Measurements from ENCODE around the gene SLC25A11. TPM values are rescaled to one million over a fixed set of nuclear protein-coding genes. Genes with fewer than 3 reads are reported as not detected.
A peak's percentile ranks its signal among the peaks of the same experiment; 100 is the strongest.
"Not testable (repeated sequence)": the region's sequence is repeated elsewhere in the genome, so short reads cannot be mapped to it uniquely, and the experiment has no call there.

SLC25A11 gene
- total RNA-seq, 1 donor: 17.1 TPM

DNA sequence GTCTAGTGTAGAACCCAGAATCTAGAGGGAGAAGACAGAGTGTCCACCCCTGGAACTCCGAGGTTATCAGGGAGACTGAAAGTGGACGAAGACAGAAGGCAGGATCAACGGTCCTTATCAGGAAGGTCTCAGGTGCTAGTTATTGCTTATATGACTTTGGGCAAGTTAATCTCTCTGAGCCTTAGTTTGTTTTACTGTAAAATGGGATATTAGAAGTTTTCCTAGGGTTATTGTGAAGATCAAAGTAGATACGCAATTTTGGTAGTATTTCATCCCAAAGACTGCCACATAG lies 1.4 kb upstream of the SLC25A11 start:
- peak overlapping the region; percentile 98 for H3K4me3 ChIP-seq (ENCODE audit: low read length)
- H3K9me3 ChIP-seq (ENCODE audit: low read depth, low read length): no peaks in the 10 kb centered on the region
- peaks cover 71% of the 10 kb centered on the region for H3K4me1 ChIP-seq (ENCODE audit: insufficient read depth, low read length)
- no peaks in the 10 kb centered on the region for H3K27me3 ChIP-seq (ENCODE audit: insufficient read depth, low read length)

GRCh38 chr17:4940555-4941318 lies 891 bp upstream of the SLC25A11 start:
- peaks cover 66% of the 10 kb centered on the region for H3K4me1 ChIP-seq (ENCODE audit: insufficient read depth, low read length)
- H3K9me3 ChIP-seq (ENCODE audit: low read depth, low read length): no peaks in the 10 kb centered on the region
- H3K27me3 ChIP-seq (ENCODE audit: insufficient read depth, low read length): no peaks in the 10 kb centered on the region
- peak overlapping the region; percentile 98 for H3K4me3 ChIP-seq (ENCODE audit: low read length)

- H3K4me1 ChIP-seq (ENCODE audit: insufficient read depth, low read length): peaks cover 57% of the 10 kb centered on the region
- no peaks in the 10 kb centered on the region for H3K27me3 ChIP-seq (ENCODE audit: insufficient read depth, low read length)
- H3K4me3 ChIP-seq (ENCODE audit: low read length): peak overlapping the region; percentile 98
- no peaks in the 10 kb centered on the region for H3K9me3 ChIP-seq (ENCODE audit: low read depth, low read length)
Observed at GRCh38 chr17:4939546-4939795, 375 bp downstream of the SLC25A11 start.

GRCh38 chr17:4938688-4939545 lies 929 bp downstream of the SLC25A11 start:
- Histone ChIP-seq H3K4me3 (ENCODE audit: low read length) (peak overlapping the region; percentile 98), H3K9me3 (ENCODE audit: low read depth, low read length) (no peaks in the 10 kb centered on the region), H3K27me3 (ENCODE audit: insufficient read depth, low read length) (no peaks in the 10 kb centered on the region), H3K4me1 (ENCODE audit: insufficient read depth, low read length) (peaks cover 57% of the 10 kb centered on the region)

DNA sequence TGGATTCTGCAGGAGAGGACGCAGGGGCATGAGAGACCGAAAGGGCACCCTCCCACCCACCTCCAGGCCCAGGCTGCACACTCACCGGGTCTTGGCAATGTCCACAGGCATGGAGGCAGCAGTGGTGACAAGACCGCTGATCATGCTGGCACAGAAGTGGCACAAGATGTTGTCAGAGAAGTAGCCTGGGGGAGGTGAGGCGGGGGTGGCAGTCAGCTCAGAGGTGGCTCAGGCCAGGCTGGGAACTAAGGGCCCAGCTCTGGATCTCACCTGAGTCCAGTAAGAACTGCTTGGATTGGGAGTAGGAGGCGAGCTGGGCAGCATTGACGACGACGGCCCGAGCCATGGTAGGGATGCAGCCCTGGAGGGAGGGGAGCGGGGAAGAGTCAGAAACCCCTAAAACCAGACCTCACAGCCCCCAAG lies 1.8 kb downstream of the SLC25A11 start:
- Histone ChIP-seq H3K27me3 (ENCODE audit: insufficient read depth, low read length) (no peaks in the 10 kb centered on the region), H3K4me3 (ENCODE audit: low read length) (no peak overlapping the region), H3K4me1 (ENCODE audit: insufficient read depth, low read length) (peaks cover 50% of the 10 kb centered on the region), H3K9me3 (ENCODE audit: low read depth, low read length) (no peaks in the 10 kb centered on the region)

GRCh38 chr17:4937553-4937952 lies 2.3 kb downstream of the SLC25A11 start:
- peaks cover 45% of the 10 kb centered on the region for H3K4me1 ChIP-seq (ENCODE audit: insufficient read depth, low read length)
- H3K9me3 ChIP-seq (ENCODE audit: low read depth, low read length): no peaks in the 10 kb centered on the region
- no peak overlapping the region for H3K4me3 ChIP-seq (ENCODE audit: low read length)
- no peaks in the 10 kb centered on the region for H3K27me3 ChIP-seq (ENCODE audit: insufficient read depth, low read length)

GRCh38 chr17:4936436-4936835 lies 3.4 kb downstream of the SLC25A11 start:
- H3K4me1 ChIP-seq (ENCODE audit: insufficient read depth, low read length): peaks cover 38% of the 10 kb centered on the region
- no peaks in the 10 kb centered on the region for H3K27me3 ChIP-seq (ENCODE audit: insufficient read depth, low read length)
- no peak overlapping the region for H3K4me3 ChIP-seq (ENCODE audit: low read length)
- no peaks in the 10 kb centered on the region for H3K9me3 ChIP-seq (ENCODE audit: low read depth, low read length)

- Histone ChIP-seq H3K27me3 (ENCODE audit: insufficient read depth, low read length) (no peaks in the 10 kb centered on the region), H3K4me3 (ENCODE audit: low read length) (no peak overlapping the region), H3K9me3 (ENCODE audit: low read depth, low read length) (no peaks in the 10 kb centered on the region), H3K4me1 (ENCODE audit: insufficient read depth, low read length) (peaks cover 31% of the 10 kb centered on the region)
Observed at GRCh38 chr17:4935650-4936049, 4.2 kb downstream of the SLC25A11 start.

DNA sequence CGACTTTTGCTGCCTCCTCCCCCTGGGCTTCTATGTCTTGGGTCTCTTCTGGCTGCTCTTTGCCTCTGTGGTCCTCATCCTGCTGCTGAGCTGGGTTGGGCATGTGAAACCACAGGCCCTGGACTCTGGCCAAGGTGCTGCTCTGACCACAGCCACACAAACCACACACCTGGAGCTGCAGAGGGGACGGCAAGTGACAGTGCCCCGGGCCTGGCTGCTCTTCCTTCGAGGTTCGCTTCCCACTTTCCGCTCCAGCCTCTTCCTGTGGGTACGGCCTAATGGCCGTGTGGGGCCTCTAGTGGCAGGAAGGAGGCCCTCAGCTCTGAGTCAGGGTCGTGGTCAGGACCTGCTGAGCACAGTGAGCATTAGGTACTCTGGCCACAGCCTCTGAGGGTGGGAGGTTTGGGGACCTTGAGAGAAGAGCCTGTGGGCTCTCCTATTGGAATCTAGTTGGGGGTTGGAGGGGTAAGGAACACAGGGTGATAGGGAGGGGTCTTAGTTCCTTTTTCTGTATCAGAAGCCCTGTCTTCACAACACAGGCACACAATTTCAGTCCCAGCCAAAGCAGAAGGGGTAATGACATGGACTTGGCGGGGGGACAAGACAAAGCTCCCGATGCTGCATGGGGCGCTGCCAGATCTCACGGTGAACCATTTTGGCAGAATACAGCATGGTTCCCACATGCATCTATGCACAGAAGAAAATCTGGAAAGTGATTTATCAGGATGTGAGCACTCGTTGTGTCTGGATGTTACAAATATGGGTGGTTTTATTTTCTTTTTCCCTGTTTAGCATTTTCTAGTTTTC lies 5.5 kb downstream of the SLC25A11 start:
- H3K4me1 ChIP-seq (ENCODE audit: insufficient read depth, low read length): peaks cover 30% of the 10 kb centered on the region
- no peaks in the 10 kb centered on the region for H3K27me3 ChIP-seq (ENCODE audit: insufficient read depth, low read length)
- no peak overlapping the region for H3K4me3 ChIP-seq (ENCODE audit: low read length)
- no peaks in the 10 kb centered on the region for H3K9me3 ChIP-seq (ENCODE audit: low read depth, low read length)

DNA sequence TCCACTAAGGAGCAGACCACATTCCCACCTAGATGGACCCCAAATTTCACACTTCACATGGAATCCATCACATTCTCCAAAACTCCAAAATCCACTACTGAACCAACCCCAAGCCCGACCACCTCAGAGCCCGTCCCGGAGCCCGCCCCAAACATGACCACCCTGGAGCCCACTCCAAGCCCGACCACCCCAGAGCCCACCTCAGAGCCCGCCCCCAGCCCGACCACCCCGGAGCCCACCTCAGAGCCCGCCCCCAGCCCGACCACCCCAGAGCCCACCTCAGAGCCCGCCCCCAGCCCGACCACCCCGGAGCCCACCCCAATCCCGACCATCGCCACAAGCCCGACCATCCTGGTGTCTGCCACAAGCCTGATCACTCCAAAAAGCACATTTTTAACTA lies 6.2 kb downstream of the SLC25A11 start:
- no peaks in the 10 kb centered on the region for H3K9me3 ChIP-seq (ENCODE audit: low read depth, low read length)
- peaks cover 22% of the 10 kb centered on the region for H3K4me1 ChIP-seq (ENCODE audit: insufficient read depth, low read length)
- no peaks in the 10 kb centered on the region for H3K27me3 ChIP-seq (ENCODE audit: insufficient read depth, low read length)
- H3K4me3 ChIP-seq (ENCODE audit: low read length): no peak overlapping the region

GRCh38 chr17:4932756-4933155 lies 7.1 kb downstream of the SLC25A11 start:
- H3K4me3 ChIP-seq (ENCODE audit: low read length): no peak overlapping the region
- no peaks in the 10 kb centered on the region for H3K9me3 ChIP-seq (ENCODE audit: low read depth, low read length)
- no peaks in the 10 kb centered on the region for H3K27me3 ChIP-seq (ENCODE audit: insufficient read depth, low read length)
- H3K4me1 ChIP-seq (ENCODE audit: insufficient read depth, low read length): peaks cover 15% of the 10 kb centered on the region

- no peak within 1 kb of the TSS for H3K4me3 ChIP-seq (ENCODE audit: low read length)
- H3K4me1 ChIP-seq (ENCODE audit: insufficient read depth, low read length): peaks cover 15% of the 10 kb centered on the region
- no peaks in the 10 kb centered on the region for H3K9me3 ChIP-seq (ENCODE audit: low read depth, low read length)
- H3K27me3 ChIP-seq (ENCODE audit: insufficient read depth, low read length): no peaks in the 10 kb centered on the region
Observed at GRCh38 chr17:4931963-4932362, 7.9 kb downstream of the SLC25A11 start, which contains the start of gene GP1BA. Gene GP1BA (plus strand): TSS chr17:4932277. CDS start chr17:4932605, 328 bp downstream.

GRCh38 chr17:4928881-4929280 lies 11.0 kb downstream of the SLC25A11 start:
- Histone ChIP-seq H3K4me3 (ENCODE audit: low read length) (no peak overlapping the region), H3K9me3 (ENCODE audit: low read depth, low read length) (no peaks in the 10 kb centered on the region), H3K27me3 (ENCODE audit: insufficient read depth, low read length) (no peaks in the 10 kb centered on the region), H3K4me1 (ENCODE audit: insufficient read depth, low read length) (peaks cover 5% of the 10 kb centered on the region)

DNA sequence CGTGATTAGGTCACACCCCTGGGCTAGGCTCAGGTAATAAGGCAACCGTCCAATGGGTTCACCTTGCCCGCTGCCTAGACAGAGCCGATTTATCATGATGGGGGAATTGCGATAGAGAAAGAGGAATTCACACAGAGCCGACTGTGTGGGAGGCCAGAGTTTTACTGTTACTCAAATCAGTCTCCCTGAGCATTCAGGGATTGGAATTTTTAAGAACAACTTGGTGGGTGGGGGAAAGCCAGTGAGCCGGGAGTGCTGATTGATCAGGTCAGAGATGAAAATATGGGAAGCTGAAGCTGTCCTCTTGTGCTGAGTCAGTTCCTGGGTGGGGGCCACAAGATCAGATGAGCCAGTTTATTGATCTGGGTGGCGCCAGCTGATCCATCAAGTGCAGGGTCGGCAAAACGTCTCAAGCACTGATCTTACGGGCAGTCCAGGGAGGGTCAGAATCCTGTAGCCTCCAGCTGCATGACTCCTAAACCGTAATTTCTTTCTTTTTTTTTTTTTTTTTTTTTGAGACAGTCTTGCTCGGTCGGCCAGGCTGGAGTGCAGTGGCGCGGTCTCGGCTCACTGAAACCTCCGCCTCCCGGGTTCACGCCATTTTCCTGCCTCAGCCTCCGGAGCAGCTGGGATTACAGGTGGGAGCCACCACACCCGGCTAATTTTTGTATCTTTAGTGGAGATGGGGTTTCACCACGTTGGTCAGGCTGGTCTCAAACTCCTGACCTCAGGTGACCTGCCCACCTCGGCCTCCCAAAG lies 13.1 kb downstream of the SLC25A11 start:
- H3K4me3 ChIP-seq (ENCODE audit: low read length); H3K4me1 ChIP-seq (ENCODE audit: insufficient read depth, low read length); H3K9me3 ChIP-seq (ENCODE audit: low read depth, low read length); H3K27me3 ChIP-seq (ENCODE audit: insufficient read depth, low read length): not testable (repeated sequence)

DNA sequence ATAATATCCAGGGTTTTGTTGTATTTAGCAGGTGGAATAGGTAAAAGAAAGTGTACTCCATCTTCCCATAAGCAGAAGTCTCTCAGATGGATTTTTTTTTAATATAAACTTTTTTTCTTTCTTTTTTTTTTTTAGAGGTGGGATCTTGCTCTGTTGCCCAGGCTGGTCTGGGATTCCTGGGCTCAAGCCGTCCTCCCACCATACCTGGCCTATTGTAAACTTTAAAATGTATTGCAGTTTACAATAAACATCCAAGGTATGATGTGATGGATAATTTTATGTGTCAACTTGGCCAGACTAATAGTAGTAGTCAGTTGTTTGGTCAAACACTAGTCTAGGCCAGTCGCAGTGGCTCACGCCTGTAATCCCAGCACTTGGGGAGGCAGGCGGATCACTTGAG lies 18.5 kb downstream of the SLC25A11 start:
- no peak overlapping the region for H3K4me3 ChIP-seq (ENCODE audit: low read length)
- peaks cover 15% of the 10 kb centered on the region for H3K4me1 ChIP-seq (ENCODE audit: insufficient read depth, low read length)
- no peaks in the 10 kb centered on the region for H3K27me3 ChIP-seq (ENCODE audit: insufficient read depth, low read length)
- no peaks in the 10 kb centered on the region for H3K9me3 ChIP-seq (ENCODE audit: low read depth, low read length)
